T-cell (primary cell): ENCODE data around the gene ALOX12. TPM values are rescaled to one million over a fixed set of nuclear protein-coding genes. Genes with fewer than 3 reads are reported as not detected.

ENCODE experiments used
- ATAC-seq, 4 experiments: fragments of 200-7000 bp in 3 of 4; fragments of 150-1000 bp in 1 of 4; cut with Tn5 transposase; replicated peaks in 1 of 4; 1 replicate in 3 of 4; 2 replicates in 1 of 4; pipeline ENCODE4 v1.10.0; 2021; ENCODE audit warnings: moderate library complexity in 3 of 4, mild to moderate bottlenecking in 2 of 4, moderate number of reproducible peaks in 1 of 4
- CTCF ChIA-PET, 2 donors: fragments of 300-600 bp; sonication (Branson Sonifier 250); formaldehyde crosslinking; loops; one replicate each; lab custom pipeline; 2022; ENCODE audit warnings: antibody characterized with exemption in 2 of 2; lab: Charles Lee
- POLR2A ChIA-PET, 2 donors: fragments of 300-600 bp; sonication (Branson Sonifier 250); formaldehyde crosslinking; loops; one replicate each; lab custom pipeline; 2022; ENCODE audit warnings: antibody characterized with exemption in 2 of 2; lab: Charles Lee
- DNase-seq, 35 experiments: peaks; one replicate each; pipeline versions ENCODE4 v3.0.0 to v3.0.0-alpha.2; 2013 to 2023
- H3K27ac ChIP-seq: one replicate; pipeline ENCODE4 v1.5.1; 2013; ENCODE audit warnings: low read length
- H3K27me3 ChIP-seq, 2 experiments: replicated peaks in 1 of 2; 1 replicate in 1 of 2; 2 replicates in 1 of 2; pipeline versions ENCODE4 v1.6.1 to v1.7.0; 2013; ENCODE audit warnings: low read length in 1 of 2, mixed read lengths in 1 of 2; ENCODE audit not compliant: control insufficient read depth in 2 of 2, insufficient read depth in 2 of 2; ENCODE audit errors: extremely low read depth in 1 of 2
- H3K36me3 ChIP-seq, 2 donors: 1 replicate in 1 of 2; 2 replicates in 1 of 2; pipeline versions ENCODE4 v1.6.1 to v1.7.0; 2013; ENCODE audit warnings: low read length in 1 of 2; ENCODE audit not compliant: control insufficient read depth in 2 of 2, insufficient read depth in 1 of 2; ENCODE audit errors: extremely low read depth in 1 of 2
- H3K4me1 ChIP-seq, 2 experiments: 1 replicate in 1 of 2; 2 replicates in 1 of 2; pipeline versions ENCODE4 v1.6.1 to v1.7.0; 2013; ENCODE audit warnings: low read length in 2 of 2, mixed read lengths in 1 of 2; ENCODE audit not compliant: insufficient read depth in 2 of 2, control insufficient read depth in 1 of 2; ENCODE audit errors: extremely low read depth in 1 of 2
- H3K4me3 ChIP-seq, 2 donors: 1 replicate in 1 of 2; 2 replicates in 1 of 2; pipeline versions ENCODE4 v1.5.1 to v1.7.0; 2013; ENCODE audit warnings: mild to moderate bottlenecking in 2 of 2, low read length in 1 of 2, moderate library complexity in 1 of 2; ENCODE audit not compliant: control insufficient read depth in 1 of 2; ENCODE audit errors: extremely low read depth in 1 of 2
- H3K9me3 ChIP-seq: 2 replicates; pipeline ENCODE4 v1.7.0; 2013
- H3K27ac Mint-ChIP-seq, 2 donors: one replicate each; pipeline ENCODE4 v1.8.0; 2020 to 2021; ENCODE audit warnings: mild to moderate bottlenecking in 2 of 2, mixed read lengths in 2 of 2
- H3K27me3 Mint-ChIP-seq, 2 donors: one replicate each; pipeline ENCODE4 v1.8.0; 2021 to 2022; ENCODE audit warnings: mixed read lengths in 2 of 2
- H3K36me3 Mint-ChIP-seq: one replicate; pipeline ENCODE4 v1.8.0; 2021; ENCODE audit warnings: mixed read lengths
- H3K4me1 Mint-ChIP-seq, 3 donors: one replicate each; pipeline ENCODE4 v1.8.0; 2020 to 2022; ENCODE audit warnings: mixed read lengths in 3 of 3, mild to moderate bottlenecking in 1 of 3
- H3K4me3 Mint-ChIP-seq, 3 donors: one replicate each; pipeline ENCODE4 v1.8.0; 2020 to 2022; ENCODE audit warnings: mild to moderate bottlenecking in 3 of 3, mixed read lengths in 3 of 3, moderate library complexity in 3 of 3
- H3K9me3 Mint-ChIP-seq, 3 donors: one replicate each; pipeline ENCODE4 v1.8.0; 2020 to 2022; ENCODE audit warnings: mixed read lengths in 3 of 3
- WGBS: methylation state at CpG from one replicate; pipeline ENCODE4 v1.1.5; 2013; ENCODE audit warnings: missing lambda C conversion rate; ENCODE audit not compliant: insufficient coverage; 5-methylcytosine and 5-hydroxymethylcytosine counted together
- total RNA-seq, 35 experiments: library from RNA in 6 of 35; stranded (reverse) in 6 of 35; fragments of 120-200 nt in 1 of 35; gene quantifications; one replicate each; pipeline versions ENCODE4 v1.2.1 to v1.2.4 and lab custom pipeline; 2013 to 2026

Gene ALOX12
- total RNA-seq, 5 donors from 2014 or later (not counting 1 experiment from before 2014, with no cell fraction given): 0.12 to 0.78 (median 0.13) TPM; not detected in 2

DNA sequence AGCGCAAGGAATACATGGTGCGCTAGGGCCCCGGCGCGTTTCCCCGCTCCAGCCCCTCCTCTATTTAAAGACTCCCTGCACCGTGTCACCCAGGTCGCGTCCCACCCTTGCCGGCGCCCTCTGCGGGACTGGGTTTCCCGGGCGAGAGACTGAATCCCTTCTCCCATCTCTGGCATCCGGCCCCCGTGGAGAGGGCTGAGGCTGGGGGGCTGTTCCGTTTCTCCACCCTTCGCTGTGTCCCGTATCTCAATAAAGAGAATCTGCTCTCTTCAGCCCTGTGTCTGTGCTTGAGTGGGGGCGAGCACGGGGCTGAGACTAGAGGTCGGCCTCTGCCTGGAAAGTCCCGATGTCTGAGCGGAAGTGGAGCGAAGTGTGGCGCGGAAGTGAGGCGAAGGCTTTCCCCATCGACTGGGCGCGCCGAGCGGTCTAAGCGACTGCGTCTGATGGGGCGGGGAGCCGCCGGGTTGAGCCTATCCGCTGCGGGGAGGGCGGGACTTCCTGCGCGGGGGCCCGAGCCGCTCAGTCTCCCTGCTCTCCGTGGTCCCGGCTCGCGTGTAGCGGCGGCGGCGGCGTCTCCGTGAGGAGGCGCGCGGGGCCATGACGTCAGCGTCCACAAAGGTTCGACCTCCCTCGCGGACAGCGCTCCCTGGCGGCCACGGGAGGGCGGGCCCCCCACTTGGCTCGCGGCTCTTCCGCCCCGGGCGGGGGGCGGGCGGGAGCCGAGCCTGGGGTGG, 18.6 kb downstream of the ALOX12 start:
- Histone ChIP-seq H3K27me3 (no peaks in the 10 kb centered on the region), H3K4me1 (peaks cover 29 to 76% of the 10 kb centered on the region in 2 experiments), H3K27ac (peak overlapping the region; percentile 98), H3K36me3 (peaks cover 3 to 12% of the 10 kb centered on the region in 2 donors), H3K4me3 (peak overlapping the region; percentile 93 to 100), H3K9me3 (no peaks in the 10 kb centered on the region)
- ChIA-PET POLR2A (interaction anchor here (0.7 to 1.5 kb wide), 2 partner anchors 21 to 298 kb away, joined by 3 to 4 read pairs; partner anchors contain the start of gene SLC16A13 (in 1 of the 2)), CTCF (interaction anchor here in 1 of 2 donors (0.6 to 2.1 kb wide), 4 partner anchors 9 to 103 kb away, joined by 3 to 7 read pairs (median 4); partner anchors contain the start of gene SLC16A13)
- ATAC-seq (peak; percentile 82 to 89 (median 88)), DNase-seq (peak; percentile 94 to 99 (median 97))
- Mint-ChIP-seq H3K27me3 (no peaks in the 10 kb centered on the region), H3K4me3 (peak overlapping the region; percentile 89 to 97 (median 93)), H3K36me3 (peaks cover 7% of the 10 kb centered on the region), H3K9me3 (no peaks in the 10 kb centered on the region), H3K27ac (peak overlapping the region; percentile 99 to 100), H3K4me1 (peaks cover 68 to 81% (median 80%) of the 10 kb centered on the region in 3 donors)
- WGBS: 0% methylated on average over 56 of the region's 75 CpGs

DNA sequence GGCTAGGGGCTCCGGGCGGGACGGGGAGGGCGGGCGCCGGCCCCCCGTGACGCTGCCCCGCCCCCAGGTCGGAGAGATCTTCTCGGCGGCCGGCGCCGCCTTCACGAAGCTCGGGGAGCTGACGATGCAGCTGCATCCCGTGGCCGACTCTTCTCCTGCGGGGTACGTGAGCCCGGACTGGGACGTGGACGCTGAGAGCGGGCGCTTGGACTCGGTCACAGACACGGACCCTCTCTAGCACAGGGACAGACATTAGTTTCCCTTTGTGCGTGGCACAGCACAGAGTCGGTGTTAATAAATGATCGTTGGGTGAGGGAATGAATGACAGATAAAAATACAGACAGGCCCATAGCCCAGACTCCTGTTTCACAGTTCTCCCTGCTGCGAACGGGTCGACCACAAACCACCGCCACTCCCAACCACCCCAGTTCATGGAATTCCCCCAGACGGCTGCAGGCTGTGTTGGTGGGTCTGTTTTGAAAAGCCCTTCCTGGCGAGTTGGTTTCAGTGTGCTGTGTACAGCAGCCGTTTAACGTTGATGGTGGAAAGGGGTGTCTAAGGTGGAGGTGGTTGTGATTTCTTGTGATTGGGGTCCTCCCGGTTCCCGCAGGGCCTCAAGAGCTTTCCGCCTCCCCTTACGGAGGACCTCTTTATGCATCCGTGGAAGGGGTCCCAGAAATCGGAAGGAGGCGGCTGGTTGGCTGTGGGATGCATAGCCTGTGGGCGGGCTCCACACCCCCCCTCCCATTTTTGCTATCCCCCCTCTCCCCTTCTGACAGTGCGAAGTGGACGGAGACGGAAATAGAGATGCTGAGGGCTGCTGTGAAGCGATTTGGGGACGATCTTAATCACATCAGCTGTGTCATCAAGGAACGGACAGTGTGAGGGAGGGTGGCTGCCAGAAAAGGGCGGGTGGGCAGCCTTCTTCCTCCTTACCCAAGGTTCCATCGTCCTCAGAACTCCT, 19.4 kb downstream of the ALOX12 start:
- ATAC-seq (peak; percentile 11 to 62 (median 13)), DNase-seq (peak in 33 of 35 experiments; percentile 39 to 94 (median 83))
- POLR2A ChIA-PET: interaction anchor here (0.5 to 1.5 kb wide), 3 partner anchors 21 to 298 kb away, joined by 3 to 10 read pairs (median 4); partner anchors contain the start of gene SLC16A13 (in 1 of the 2)
- WGBS: 0% methylated on average over 32 of the region's 56 CpGs
- Mint-ChIP-seq H3K27ac (peak overlapping the region; percentile 96 to 97), H3K36me3 (peaks cover 3% of the 10 kb centered on the region), H3K4me3 (peak overlapping the region; percentile 87 to 93 (median 91)), H3K27me3 (no peaks in the 10 kb centered on the region), H3K9me3 (no peaks in the 10 kb centered on the region), H3K4me1 (peaks cover 59 to 73% (median 73%) of the 10 kb centered on the region in 3 donors)
- H3K27me3 ChIP-seq: no peaks in the 10 kb centered on the region
- H3K4me3 ChIP-seq: peak overlapping the region; percentile 89 to 100
- H3K9me3 ChIP-seq: no peaks in the 10 kb centered on the region
- H3K36me3 ChIP-seq: peaks cover 0 to 12% of the 10 kb centered on the region in 2 donors
- H3K4me1 ChIP-seq: peaks cover 27 to 68% of the 10 kb centered on the region in 2 experiments
- peak overlapping the region; percentile 98 for H3K27ac ChIP-seq
- CTCF ChIA-PET: interaction anchor here in 1 of 2 donors (1.0 to 2.1 kb wide), 3 partner anchors 11 to 104 kb away, joined by 3 to 7 read pairs (median 3); partner anchors contain the start of gene SLC16A13

DNA sequence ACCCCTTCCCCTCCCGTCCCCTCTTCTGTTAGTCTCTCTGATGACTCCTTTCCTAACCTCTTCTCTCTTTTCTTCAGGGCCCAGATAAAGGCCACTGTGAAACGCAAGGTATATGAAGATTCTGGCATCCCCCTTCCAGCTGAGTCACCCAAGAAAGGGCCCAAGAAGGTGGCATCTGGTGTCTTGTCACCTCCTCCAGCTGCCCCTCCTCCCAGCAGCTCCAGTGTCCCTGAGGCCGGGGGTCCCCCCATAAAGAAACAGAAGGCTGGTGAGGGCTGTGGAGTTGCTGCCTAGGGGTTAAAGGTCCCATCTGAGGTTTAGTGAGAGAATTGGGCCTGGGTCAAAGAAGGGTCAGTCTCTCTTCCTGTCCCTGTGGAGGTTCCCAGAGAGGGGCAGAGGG, 20.6 kb downstream of the ALOX12 start:
- ATAC-seq: no peak
- POLR2A ChIA-PET: no interaction called here
- peaks cover 55 to 71% (median 68%) of the 10 kb centered on the region in 3 donors for H3K4me1 Mint-ChIP-seq

DNA sequence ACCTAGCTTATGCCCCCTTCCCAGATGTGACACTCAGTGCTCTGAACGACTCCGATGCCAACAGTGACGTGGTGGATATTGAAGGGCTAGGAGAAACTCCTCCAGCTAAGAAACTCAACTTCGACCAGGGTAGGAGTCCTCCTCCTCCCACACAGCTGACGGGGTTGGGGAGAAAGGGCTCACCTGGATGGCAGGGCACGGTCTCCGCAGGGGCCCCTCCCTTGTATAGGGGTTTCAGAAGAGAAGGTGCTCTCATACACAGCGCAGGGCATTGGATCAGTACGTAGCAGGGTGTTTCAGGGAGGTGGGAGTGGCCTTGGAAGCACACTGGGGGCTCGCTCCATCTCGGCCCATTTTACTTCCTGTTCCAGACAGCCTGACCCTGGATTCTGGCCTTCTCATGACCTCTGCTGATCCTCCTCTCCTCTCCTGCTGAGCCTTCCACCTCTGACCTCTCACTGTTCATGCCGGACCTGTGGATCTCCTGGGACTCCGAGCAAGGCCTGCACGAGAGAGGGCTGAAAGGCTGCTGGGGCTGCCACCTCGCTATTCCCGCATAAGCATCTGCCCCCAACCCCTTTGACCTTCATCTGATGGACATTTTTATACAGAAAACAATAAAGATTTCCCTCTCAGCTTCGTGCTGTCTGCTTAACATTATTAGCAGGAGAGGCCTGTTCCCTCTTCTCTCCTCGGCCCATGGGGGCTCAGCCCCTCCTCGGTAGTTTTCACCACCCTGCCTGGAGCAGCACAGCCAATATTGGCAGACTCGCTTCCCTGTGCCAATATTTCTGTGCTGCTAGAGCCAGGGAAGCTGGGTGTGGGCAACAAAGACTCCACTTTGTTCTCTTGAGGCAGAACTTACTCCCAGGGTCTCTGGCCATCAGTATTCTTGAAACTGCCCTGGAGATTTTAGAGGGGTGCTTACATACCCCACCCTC, 21.3 kb downstream of the ALOX12 start:
- no peak overlapping the region for H3K27ac ChIP-seq
- H3K4me1 ChIP-seq: peaks cover 17 to 62% of the 10 kb centered on the region in 2 experiments
- H3K36me3 ChIP-seq: peaks cover 0 to 12% of the 10 kb centered on the region in 2 donors
- Mint-ChIP-seq H3K27ac (peak overlapping the region; percentile 44 to 69), H3K4me1 (peaks cover 56 to 70% (median 67%) of the 10 kb centered on the region in 3 donors), H3K9me3 (no peaks in the 10 kb centered on the region), H3K4me3 (peak overlapping the region in 2 of 3 donors; percentile 34 to 54), H3K27me3 (no peaks in the 10 kb centered on the region), H3K36me3 (peaks cover 3% of the 10 kb centered on the region)
- peaks cover 0 to 6% of the 10 kb centered on the region in 2 experiments for H3K27me3 ChIP-seq
- WGBS: 98% methylated on average over 12 of the region's 20 CpGs
- no peak overlapping the region for H3K4me3 ChIP-seq
- ATAC-seq: no peak
- no peak for DNase-seq
- CTCF ChIA-PET: interaction anchor here (0.7 to 1.0 kb wide), 2 partner anchors 13 to 106 kb away, joined by 3 read pairs; no protein-coding TSS in a partner anchor
- POLR2A ChIA-PET: no interaction called here
- no peaks in the 10 kb centered on the region for H3K9me3 ChIP-seq

More for the DNA sequence above, 20.6 kb downstream of the ALOX12 start:
- Histone ChIP-seq H3K27me3 (no peaks in the 10 kb centered on the region), H3K4me3 (no peak overlapping the region), H3K4me1 (peaks cover 21 to 59% of the 10 kb centered on the region in 2 experiments), H3K36me3 (peaks cover 0 to 12% of the 10 kb centered on the region in 2 donors), H3K27ac (peak overlapping the region; percentile 98), H3K9me3 (no peaks in the 10 kb centered on the region)
- Mint-ChIP-seq H3K27ac (peak overlapping the region; percentile 96 to 97), H3K27me3 (no peaks in the 10 kb centered on the region), H3K9me3 (no peaks in the 10 kb centered on the region), H3K4me3 (peak overlapping the region; percentile 87 to 93 (median 91)), H3K36me3 (peaks cover 3% of the 10 kb centered on the region)
- 88% methylated on average over 2 of the region's 3 CpGs for WGBS
- DNase-seq: no peak
- CTCF ChIA-PET: interaction anchor here (0.7 to 2.1 kb wide), 3 partner anchors 12 to 105 kb away, joined by 3 to 7 read pairs (median 3); partner anchors contain the start of gene SLC16A13 (in 1 of the 2)

DNA sequence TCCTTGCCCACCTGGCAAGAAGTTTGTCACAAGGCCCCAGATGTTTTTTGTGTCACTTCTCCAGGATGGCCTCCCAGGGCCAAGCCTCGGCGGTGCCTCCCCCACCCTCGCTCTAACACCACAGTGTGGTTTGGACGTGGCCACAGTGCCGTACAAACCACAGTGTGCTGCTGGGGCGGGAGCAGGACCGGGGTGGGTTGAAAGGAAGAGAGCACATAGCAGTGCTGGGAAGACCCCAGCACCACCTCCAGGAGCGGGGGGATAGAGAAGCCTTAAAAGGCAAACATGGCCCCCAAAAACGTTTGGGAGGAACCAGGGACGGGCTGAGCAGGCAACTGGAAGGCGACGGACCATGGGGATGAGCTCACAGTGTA, 22.0 kb downstream of the ALOX12 start:
- POLR2A ChIA-PET: no interaction called here
- peaks cover 60 to 74% (median 70%) of the 10 kb centered on the region in 3 donors for H3K4me1 Mint-ChIP-seq
- CTCF ChIA-PET: no interaction called here

More for the DNA sequence above, 22.0 kb downstream of the ALOX12 start:
- H3K4me1 ChIP-seq: peaks cover 21 to 69% of the 10 kb centered on the region in 2 experiments
- H3K4me3 ChIP-seq: no peak overlapping the region
- ATAC-seq (no peak), DNase-seq (peak in 1 of 35 experiments; percentile 39)
- H3K9me3 ChIP-seq: no peaks in the 10 kb centered on the region
- WGBS: 100% methylated on average over 1 of the region's 12 CpGs
- Mint-ChIP-seq H3K36me3 (peaks cover 3% of the 10 kb centered on the region), H3K9me3 (no peaks in the 10 kb centered on the region), H3K27ac (peak overlapping the region; percentile 44 to 69), H3K4me3 (peak overlapping the region in 1 of 3 donors; percentile 54), H3K27me3 (no peaks in the 10 kb centered on the region)
- no peak overlapping the region for H3K27ac ChIP-seq
- H3K36me3 ChIP-seq: peaks cover 0 to 12% of the 10 kb centered on the region in 2 donors
- H3K27me3 ChIP-seq: peaks cover 0 to 13% of the 10 kb centered on the region in 2 experiments
